Pons (tissue), 1 donor: ENCODE measurements around the gene KRR1.
"Not testable (repeated sequence)": the region's sequence is repeated elsewhere in the genome, so short reads cannot be mapped to it uniquely, and the experiment has no call there.

Experiments used
- DNase-seq: peaks from one replicate; pipeline ENCODE4 v3.0.0-alpha.2; 2016; ENCODE audit warnings: low spot score

KRR1 gene

DNA sequence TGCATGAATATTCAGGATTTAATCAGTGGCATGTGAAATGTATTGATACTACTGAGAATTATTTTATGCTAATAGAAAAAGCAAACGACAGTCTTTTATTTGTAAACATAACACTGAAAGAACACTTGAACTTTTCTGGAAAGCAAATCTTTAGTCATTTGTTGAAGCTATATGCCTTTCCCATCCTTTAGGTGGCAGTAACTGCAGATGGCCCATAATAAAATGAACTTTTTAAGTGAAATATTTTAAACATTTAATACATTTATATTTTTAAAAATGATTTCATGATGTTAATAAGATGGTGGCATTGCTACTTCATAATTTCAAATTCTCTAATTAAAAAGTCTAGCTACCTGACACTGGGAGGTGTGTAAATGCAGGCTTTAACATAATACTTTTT is 13.9 kb upstream of the KRR1 start:
- DNase-seq, result no peak

DNA sequence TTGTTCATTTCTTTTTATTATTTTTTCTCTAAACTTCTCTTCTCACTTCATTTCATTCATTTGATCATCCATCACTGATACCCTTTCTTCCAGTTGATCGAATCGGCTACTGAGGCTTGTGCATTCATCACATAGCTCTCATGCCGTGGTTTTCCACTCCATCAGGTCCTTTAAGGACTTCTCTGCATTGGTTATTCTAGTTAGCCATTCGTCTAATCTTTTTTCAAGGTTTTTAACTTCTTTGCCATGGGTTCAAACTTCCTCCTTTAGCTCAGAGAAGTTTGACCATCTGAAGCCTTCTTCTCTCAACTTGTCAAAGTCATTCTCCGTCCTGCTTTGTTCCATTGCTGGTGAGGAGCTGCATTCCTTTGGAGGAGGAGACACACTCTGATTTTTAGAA is 10.7 kb upstream of the KRR1 start:
- DNase-seq, result not testable (repeated sequence)

DNA sequence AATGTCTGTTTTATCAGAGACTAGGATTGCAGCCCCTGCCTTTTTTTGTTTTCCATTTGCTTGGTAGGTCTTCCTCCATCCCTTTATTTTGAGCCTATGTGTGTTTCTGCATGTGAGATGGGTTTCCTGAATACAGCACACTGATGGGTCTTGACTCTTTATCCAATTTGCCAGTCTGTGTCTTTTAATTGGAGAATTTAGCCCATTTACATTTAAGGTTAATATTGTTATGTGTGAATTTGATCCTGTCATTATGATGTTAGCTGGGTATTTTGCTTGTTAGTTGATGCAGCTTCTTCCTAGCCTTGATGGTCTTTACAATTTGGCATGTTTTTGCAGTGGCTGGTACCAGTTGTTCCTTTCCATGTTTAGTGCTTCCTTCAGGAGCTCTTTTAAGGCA is 9.8 kb upstream of the KRR1 start:
- DNase-seq, result not testable (repeated sequence)

DNA sequence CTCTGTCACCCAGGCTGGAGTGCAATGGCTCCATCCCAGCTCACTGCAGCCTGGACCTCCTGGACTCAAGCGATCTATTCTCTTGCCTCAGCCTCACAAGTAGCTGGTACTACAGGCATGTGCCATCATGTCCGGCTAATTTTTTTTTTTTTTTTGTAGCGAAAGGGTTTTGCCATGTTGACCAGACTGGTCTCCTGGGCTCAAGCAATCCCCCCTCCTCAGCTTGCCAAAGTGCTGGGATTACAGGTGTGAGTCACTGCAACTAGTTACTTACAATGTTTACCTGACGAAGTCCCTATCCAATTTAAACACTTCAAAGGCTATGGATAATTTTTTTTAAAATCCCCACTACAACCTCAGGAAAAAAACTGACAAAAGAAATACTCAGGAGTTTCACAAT is 1.8 kb downstream of the KRR1 start:
- DNase-seq, result no peak

DNA sequence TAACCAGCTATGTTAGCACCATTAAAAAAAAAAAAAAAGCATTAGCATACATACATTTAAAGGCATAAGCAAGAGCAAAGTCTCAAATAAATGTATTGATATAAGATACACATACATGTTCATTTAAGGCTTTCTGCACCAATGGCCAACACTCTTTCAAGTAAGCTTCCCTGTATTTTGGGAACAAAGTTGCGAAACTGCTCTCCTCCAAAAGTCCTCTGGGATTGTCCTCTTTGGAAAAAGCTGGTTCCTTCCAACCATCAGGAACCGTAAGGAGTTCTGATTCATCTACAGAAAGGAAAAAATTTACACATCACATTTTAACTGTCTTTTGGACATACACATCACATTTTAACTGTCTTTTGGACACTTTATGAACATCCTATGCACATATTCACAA is 3.2 kb downstream of the KRR1 start:
- no peak for DNase-seq

DNA sequence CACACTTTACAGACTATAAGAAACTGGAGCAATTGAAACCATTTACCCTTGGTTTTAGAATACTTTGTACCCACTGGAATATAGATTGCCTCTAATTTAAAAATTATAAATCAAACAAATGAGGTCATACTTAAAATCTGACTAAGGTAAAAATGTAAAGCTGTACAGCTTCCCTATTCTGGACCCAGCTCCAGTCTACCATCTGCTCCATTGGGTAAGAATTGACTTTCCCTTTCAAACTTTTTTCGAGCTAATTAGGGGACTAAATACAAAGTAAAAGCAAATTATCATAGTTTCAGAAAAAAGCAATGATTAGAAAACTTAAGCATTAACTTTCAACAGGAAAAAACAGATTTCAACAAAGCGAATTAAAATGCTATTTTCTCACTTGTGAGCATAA is 4.3 kb downstream of the KRR1 start:
- DNase-seq, result no peak

DNA sequence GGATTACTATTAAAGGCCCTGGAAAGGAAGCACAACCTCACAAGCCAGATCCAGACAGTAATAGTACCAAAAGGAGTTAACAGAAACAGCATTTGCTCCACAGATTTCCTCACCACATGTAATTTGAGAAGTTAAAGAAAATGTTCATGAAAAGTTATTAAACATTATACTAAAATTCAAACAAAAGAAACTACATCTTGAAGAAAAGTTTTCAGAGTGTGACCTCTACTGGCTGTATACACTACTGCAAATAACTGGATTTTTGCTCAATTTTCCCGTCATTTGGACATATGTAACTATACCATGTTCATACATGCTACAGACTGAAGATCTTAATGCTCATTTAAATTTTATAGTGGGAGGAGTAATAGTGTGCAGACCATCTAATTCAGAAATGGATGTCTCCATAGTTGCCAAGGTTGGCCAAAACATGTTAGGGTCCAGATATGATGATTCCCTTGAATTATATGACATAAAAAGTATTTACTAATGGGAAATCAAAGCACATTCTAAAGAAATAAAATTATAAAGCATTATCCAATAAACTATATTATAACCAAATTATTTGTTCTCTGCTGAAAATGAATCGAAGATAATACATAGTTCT is 5.6 kb downstream of the KRR1 start:
- DNase-seq, result no peak

DNA sequence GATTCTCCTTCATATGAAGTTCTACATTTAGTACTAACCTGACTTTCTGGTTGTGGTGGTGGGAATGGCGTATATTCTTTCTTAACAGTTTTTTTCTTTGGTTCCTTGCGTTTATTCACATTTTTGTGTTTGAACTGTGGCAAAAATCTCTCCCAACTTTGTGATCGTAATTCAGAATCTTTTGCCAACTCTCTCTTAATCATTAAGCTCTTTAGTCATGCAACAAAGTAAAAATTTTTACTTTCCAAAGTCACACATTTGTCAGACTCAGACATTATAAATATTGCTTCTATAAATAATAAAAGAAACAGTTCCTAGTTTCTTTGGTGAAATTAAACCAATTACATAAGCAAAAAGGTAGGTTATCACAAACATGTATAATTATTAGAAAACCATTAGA is 7.5 kb downstream of the KRR1 start:
- no peak for DNase-seq

DNA sequence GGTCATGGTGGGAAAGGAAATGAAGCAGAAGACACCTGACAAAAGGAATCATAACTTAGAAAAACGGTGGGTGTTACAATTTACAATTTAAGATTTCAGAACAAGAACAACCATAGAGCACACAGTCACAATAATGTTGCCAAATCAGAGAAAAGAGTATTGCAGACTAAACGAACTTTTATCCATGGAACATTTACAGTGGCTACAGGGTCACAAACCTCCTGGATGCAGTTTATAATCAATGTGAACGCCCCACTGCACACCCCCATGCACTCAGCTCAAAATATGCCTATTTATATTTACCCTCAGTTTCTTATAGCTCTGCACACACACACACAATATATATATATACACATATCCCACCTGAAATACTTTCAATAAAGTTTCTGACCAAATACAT is 8.0 kb downstream of the KRR1 start:
- no peak for DNase-seq

DNA sequence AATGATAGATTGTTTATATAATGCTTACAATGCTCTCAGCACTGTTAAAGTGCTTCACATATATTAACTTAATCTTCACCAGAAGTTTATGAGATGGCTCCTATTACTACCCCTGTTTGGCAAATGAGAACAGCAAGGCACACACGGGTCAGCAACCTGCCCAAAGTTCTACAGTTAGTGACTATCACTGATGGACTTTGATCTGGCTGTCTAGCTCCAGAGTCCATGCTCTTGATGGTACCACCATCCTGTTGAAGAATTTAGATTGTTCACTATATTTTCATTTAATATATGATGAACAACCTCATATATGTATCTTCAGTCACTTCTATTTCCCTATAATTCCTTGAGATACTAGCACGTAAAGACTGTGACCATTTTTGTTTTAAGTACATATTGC is 20.2 kb downstream of the KRR1 start:
- no peak for DNase-seq

DNA sequence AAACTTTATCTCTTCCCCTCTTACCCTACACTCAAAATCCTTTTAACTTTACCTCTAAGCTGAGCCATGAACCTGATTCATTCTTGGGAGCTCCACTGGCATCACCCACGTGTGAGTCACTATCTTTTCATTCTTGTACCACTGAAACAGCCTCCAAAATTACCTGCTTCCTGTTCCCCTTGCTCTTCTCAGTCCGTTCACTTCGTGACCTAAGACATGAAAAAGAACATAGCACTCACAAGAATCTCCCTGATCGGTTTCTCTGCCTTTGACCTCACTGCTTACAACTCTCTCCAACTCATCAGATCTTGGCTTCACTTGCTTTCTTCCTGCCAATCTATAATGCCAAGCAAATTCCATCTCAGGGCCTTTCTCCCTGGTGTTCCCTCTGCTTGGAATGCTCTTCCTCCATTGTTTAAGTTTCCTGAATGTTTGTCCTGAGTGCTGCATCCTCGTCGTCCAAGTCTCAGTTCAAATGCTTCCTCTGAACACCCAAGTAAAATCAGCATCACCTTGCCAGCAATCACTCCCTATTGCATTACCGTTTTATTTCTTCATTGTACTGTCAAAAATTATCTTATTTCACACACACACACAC is 21.7 kb downstream of the KRR1 start:
- no peak for DNase-seq

DNA sequence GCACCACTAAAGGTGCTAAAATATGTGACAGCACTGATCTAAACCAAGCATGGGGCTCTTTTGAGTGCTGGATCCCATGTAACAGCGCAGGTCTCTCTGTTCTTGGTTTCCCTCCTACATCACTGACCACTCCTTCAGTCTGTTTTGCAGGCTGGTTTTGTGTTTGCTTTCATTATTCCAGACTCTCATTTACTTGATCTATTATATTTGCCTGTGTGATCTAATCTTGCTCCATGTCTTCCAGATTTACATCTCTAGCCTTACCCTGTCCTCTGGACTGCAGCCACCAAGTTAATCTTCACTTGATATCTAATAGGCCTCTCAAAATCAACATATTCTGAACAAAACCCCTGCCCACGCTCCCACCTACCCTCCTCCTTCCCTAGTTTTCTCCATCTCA is 22.2 kb downstream of the KRR1 start:
- DNase-seq, result no peak

DNA sequence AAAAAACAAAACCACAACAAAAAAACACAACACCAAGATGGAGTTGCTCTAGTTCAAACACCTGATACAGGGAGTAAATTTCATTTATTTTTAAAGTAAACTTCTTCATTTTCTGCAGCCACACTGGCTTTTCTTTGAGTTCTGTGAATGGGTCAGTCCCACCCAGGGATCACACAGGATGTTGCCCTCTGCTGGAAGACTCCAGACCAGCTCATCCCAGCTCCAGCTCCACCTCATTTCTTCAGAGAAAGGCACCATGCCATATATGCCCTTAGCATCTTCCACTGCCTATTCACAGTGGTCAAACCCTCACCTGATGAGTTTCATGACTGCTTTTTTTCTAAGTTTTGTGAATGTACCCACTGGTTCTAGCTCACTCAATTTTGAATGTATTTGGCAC is 22.9 kb downstream of the KRR1 start:
- DNase-seq, result no peak

DNA sequence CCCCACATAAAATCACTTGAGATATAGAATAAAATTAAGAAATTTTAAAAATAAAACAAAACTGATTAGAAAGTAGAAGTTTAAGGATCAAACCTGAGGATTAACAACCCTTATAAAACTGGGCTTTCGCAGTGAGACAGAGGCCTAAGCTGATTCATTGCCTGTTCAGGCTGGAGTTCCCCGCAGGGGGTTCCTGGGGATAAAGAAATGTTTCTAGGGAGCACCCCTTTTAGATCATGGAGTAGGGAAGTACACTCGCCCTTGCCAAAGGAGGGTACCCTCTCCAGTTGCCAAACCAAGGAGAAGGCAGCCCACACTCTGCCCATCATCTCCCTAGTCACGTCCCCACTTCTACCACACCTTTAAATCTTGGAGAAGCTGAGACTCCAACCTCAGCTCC is 24.1 kb downstream of the KRR1 start:
- DNase-seq, result no peak

DNA sequence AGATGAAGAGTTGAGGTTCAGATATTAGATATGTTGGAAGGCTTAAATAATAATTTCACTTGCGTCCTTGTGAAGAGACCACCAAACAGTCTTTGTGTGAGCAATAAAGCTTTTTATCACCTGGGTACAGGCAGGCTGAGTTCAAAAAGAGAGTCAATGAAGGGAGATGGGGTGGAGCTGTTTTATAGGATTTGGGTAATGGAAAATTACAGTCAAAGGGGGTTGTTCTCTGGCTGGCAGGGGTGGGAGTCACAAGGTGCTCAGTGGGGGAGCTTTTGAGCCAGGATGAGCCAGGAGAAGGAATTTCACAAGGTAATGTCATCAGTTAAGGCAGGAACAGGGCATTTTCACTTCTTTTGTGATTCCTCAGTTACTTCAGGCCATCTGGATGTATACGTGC is 27.0 kb downstream of the KRR1 start:
- not testable (repeated sequence) for DNase-seq

DNA sequence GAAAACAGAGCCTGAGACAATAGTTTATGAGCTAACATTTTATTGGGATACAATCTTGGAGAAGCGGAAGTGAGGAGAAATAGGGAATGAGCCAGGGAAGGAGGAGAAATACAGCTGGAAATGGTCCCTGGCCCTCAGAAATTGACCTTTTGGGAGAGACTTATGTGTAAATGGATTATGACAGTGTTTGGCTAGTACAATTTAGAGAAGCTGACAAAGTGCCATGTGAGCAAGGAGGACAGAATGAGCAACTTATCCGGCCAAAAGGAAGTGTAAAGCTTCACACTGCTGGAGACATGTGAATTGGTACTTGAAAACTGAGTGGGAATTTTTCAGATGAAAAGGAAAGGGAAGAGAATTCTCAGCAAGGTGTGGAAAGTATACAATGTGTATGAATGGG is 28.0 kb downstream of the KRR1 start:
- no peak for DNase-seq

DNA sequence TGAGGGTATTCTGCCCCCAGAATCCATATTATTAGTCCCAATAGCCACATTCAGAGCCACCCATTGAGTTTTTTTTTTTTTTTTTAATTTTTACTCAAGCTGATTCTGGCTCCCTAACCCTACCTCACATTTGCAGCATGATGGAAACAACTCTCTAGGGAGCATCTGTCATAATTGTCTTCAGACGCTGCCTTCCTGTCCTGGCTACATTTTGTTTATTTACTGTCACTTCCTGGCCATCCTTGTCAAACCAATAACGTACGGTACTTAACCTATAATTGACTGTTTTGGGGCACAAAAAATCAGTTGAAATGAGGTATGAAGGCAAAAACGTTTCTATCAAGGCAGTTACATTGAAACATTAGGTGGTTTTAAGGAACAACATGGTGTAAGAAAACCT is 28.8 kb downstream of the KRR1 start:
- no peak for DNase-seq

DNA sequence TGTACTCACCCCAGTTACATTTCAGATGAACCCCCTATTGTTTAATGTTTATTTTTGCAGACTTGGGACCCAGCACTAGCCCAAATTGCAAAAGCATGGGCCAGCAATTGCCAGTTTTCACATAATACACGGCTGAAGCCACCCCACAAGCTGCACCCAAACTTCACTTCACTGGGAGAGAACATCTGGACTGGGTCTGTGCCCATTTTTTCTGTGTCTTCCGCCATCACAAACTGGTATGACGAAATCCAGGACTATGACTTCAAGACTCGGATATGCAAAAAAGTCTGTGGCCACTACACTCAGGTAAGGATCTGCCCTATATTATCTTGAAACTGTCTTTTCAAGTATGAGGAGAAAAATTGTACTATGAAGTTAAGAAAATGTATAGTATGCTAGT is 29.6 kb downstream of the KRR1 start:
- DNase-seq, result no peak

DNA sequence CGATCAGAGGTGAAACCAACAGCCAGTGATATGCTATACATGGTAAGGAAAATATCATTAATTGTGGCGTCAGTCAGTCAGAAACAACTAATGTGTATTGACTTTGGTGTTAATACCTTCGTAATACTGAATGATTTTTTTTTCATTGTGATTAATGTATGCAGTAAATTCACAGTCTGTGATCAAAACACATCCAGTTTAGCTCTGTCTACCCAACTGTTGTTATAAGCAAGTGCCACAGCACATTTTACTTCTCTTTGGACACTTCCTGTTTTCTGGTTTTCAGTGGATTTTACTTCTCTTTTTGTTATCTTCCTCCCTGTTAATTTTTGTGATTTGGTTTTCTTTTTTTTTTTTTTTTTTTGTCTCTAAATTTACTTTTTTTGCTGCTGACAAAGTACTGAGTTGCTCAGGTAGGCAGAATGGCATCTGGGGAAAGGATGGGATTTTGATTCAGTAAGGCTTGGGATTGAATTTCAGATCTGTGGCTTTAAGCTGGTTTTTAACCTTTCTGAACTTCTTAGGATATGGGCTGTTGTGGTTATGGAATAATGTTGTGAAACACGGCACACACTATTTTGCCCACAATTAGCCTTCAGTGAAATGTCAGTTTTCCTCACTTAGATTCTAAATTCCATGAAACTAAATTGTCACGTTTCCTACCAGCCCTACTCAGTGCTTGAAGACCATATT is 30.2 kb downstream of the KRR1 start:
- DNase-seq, result peak; percentile 60

DNA sequence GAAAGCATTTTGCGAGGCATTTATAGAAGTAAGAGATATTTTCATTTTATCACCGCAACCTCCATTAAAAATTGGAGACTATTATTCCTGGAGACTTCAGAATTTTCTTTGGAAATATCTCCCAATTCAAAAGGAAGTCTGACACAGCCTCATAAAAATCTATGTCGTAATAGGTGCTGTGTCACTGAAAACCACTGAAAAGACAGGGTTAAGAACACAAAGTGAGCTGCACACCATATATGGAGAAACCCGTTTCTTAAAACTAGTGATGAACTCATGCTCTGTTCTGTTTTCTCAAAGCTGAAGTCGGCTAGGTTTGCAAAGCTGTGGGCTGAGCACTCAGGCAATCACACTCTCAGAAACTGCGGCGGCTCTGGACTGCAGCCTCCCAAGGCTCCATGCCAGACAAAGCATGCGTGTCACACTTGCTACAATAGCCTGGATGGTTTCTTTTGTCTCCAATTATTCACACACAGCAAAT is 30.9 kb downstream of the KRR1 start, which contains the start of gene GLIPR1:
TSS of gene GLIPR1 (plus strand) at position 287 of the 481 bp plus-strand sequence. CDS start at position 413, 126 bp downstream.
- DNase-seq, result peak; percentile 75

DNA sequence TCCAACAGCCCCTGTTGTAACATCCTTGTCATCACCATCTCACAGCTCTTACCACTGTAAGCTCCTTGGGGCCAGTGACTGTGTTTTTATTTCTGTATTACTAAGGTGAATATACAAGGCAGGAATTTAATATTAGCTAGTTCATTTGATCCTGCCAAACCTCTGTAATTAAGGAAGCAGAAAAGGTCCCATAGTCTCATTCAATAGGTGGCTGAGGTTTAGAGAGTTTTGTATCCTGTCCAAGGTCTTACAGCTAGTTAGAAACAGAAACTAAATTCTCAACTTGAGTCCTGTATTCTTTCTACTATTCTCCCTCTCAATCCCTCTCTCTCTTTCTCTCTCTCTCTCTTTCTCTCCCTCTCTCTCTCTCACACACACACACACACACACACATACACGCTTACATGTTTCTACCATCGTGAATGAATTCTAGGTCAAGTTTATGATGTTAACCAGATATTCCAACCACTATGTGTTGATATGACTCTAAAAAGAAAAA is 31.4 kb downstream of the KRR1 start:
- no peak for DNase-seq

DNA sequence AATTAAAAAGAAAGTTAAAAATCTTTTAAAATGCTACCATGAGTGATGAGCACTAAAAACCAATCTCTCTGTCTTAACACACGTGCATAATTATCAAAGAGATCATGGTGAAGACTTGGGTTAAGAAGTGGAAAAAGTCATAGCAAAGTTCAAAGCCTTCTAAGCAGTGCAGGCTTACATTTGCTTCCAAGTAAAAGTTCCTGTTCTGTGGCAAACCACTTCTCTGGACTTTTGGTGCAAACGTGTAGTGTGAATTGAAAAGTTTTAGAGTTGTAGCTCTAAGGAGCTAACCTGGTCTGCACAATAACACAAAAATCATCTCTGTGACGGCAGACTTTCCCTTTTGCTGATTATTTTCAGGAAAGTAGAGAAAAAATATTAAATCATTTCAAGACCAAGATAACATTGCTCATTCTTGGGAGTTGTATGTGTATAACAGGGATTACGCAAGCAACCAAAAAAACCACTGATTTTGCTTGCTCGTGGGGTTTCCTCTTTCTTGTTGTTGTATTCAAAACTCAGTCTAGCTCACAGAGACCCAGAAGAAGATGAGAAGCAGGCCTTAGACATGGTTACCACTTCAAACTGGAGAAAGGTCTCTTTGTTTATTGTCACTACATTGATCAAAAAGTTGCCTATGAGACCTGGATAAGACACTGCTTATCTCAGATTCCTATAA is 33.2 kb downstream of the KRR1 start:
- peak; percentile 75 for DNase-seq

DNA sequence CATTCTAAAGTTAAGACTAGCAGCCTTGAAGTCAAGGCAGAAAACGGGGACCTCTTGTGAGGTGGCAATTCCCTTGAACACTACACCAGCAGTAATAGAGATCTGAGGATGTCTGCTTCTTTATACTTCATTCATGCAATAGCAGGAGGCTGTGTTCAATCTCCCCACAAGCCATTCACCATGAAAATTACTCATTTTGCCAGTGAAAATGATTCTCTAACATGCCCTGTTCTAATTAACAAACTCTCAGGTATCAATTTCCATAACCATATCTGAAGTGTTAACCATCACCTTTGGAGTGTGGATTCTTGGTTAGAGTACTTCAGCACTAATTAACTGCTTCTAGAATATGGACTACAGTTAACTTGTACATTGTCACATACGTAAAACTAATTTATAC is 34.3 kb downstream of the KRR1 start:
- no peak for DNase-seq
